BJ (cell line): ENCODE data around the gene AP1G2. TPM values are rescaled to one million over a fixed set of nuclear protein-coding genes. Genes with fewer than 3 reads are reported as not detected.

Source experiments
- CTCF ChIA-PET: fragments of 350-600 bp; formaldehyde crosslinking; extraction: SDS; loops from one replicate; lab custom pipeline; 2021; ENCODE audit warnings: antibody characterized with exemption, inconsistent platforms; lab: Yijun Ruan, JAX
- POLR2A ChIA-PET: fragments of 300-600 bp; sonication (Branson Sonifier 250); formaldehyde crosslinking; extraction: SDS; loops from one replicate; lab custom pipeline; 2021; ENCODE audit warnings: antibody characterized with exemption; lab: Charles Lee
- DNase-seq: peaks from one replicate; pipeline ENCODE4 v3.0.0-alpha.2; 2011; ENCODE audit warnings: low read depth
- H3K27me3 ChIP-seq: 2 replicates; pipeline ENCODE4 v1.6.0; 2011; ENCODE audit warnings: low read length; ENCODE audit not compliant: control insufficient read depth, insufficient read depth
- H3K36me3 ChIP-seq: 2 replicates; pipeline ENCODE4 v1.5.1; 2011; ENCODE audit warnings: low read length; ENCODE audit not compliant: control insufficient read depth, insufficient read depth
- H3K4me3 ChIP-seq: 2 replicates; pipeline ENCODE4 v1.5.1; 2011; ENCODE audit warnings: low read depth, mild to moderate bottlenecking, control low read depth, low read length
- polyA plus RNA-seq: library from polyadenylated mRNA; depleted of rRNA; stranded (reverse); fragments of >200 nt; gene quantifications from 2 replicates; pipeline ENCODE4 v1.2.3, GENCODE V29; 2011
- TF ChIP-seq, protein P1 (sequence below): IDR thresholded peaks from 2 replicates; pipeline ENCODE4 v1.5.1; 2011; ENCODE audit warnings: low read depth, mild to moderate bottlenecking, control low read depth, inconsistent platforms, low read length, moderate library complexity; ENCODE audit not compliant: insufficient read depth

The AP1G2 gene
- polyA plus RNA-seq, 1 experiment: 54.5 TPM

GRCh38 chr14:23578560-23579310 lies 11.1 kb upstream of the AP1G2 start, which contains the start of gene JPH4:
Gene JPH4 (minus strand): TSS chr14:23578790. CDS start chr14:23577453, 1,337 bp downstream.
- DNase-seq: no peak
- CTCF ChIA-PET: interaction anchor here (0.9 kb wide), 1 partner anchor 10 kb away, joined by 3 read pairs; no protein-coding TSS in a partner anchor
- Histone ChIP-seq H3K27me3 (peaks cover 18% of the 10 kb centered on the region), H3K36me3 (no peaks in the 10 kb centered on the region), H3K4me3 (no peak within 1 kb of the TSS)
- POLR2A ChIA-PET: interaction anchor here (0.5 kb wide), 1 partner anchor 329 kb away, joined by 5 read pairs; no protein-coding TSS in a partner anchor
- TF ChIP-seq, protein P1, sequence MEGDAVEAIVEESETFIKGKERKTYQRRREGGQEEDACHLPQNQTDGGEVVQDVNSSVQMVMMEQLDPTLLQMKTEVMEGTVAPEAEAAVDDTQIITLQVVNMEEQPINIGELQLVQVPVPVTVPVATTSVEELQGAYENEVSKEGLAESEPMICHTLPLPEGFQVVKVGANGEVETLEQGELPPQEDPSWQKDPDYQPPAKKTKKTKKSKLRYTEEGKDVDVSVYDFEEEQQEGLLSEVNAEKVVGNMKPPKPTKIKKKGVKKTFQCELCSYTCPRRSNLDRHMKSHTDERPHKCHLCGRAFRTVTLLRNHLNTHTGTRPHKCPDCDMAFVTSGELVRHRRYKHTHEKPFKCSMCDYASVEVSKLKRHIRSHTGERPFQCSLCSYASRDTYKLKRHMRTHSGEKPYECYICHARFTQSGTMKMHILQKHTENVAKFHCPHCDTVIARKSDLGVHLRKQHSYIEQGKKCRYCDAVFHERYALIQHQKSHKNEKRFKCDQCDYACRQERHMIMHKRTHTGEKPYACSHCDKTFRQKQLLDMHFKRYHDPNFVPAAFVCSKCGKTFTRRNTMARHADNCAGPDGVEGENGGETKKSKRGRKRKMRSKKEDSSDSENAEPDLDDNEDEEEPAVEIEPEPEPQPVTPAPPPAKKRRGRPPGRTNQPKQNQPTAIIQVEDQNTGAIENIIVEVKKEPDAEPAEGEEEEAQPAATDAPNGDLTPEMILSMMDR: no peak

- TF ChIP-seq, protein P1: no peak
- ChIA-PET CTCF (interaction anchor here (0.9 kb wide), 1 partner anchor 11 kb away, joined by 3 read pairs; no protein-coding TSS in a partner anchor), POLR2A (no interaction called here)
- H3K27me3 ChIP-seq: peaks cover 23% of the 10 kb centered on the region
- H3K4me3 ChIP-seq: no peak overlapping the region
- DNase-seq: no peak
- no peaks in the 10 kb centered on the region for H3K36me3 ChIP-seq
Observed at GRCh38 chr14:23577710-23578392, 10.3 kb upstream of the AP1G2 start.

DNA sequence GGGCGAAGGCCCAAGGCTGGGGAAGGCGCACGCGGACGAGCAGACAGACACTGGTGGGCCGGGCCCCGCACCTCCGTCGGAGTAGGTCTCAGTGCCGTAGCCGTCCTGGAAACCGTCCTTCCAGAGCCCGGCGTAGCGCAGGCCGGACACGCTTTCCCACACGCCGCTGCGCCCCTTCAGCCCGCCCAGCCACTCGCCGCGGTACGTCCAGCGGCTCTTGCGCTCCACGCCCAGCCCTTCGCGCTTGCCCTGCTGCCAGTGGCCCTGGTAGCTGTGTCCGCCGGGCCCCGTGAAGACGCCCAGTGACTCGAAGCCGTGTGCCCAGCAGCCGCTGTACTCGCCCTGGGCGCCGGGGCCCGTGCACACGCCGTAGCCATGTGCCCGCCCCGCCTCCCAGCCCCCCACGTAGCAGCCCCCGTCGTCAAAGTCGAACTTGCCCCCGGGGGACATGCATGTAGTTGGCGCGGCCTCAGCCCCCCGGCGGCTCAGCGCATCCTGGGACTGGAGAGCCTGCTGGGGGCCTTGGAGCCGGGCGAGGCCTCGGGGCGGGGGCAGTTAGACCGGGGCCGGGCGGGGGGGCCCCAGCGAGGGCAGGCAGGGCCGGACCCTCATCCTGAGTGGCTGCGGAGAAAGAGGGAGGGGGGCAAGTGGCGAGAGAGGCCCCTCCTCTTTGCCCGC lies 9.6 kb upstream of the AP1G2 start:
- ChIA-PET CTCF (no interaction called here), POLR2A (no interaction called here)
- Histone ChIP-seq H3K4me3 (no peak overlapping the region), H3K36me3 (no peaks in the 10 kb centered on the region), H3K27me3 (peaks cover 26% of the 10 kb centered on the region)
- TF ChIP-seq, protein P1: no peak
- no peak for DNase-seq

DNA sequence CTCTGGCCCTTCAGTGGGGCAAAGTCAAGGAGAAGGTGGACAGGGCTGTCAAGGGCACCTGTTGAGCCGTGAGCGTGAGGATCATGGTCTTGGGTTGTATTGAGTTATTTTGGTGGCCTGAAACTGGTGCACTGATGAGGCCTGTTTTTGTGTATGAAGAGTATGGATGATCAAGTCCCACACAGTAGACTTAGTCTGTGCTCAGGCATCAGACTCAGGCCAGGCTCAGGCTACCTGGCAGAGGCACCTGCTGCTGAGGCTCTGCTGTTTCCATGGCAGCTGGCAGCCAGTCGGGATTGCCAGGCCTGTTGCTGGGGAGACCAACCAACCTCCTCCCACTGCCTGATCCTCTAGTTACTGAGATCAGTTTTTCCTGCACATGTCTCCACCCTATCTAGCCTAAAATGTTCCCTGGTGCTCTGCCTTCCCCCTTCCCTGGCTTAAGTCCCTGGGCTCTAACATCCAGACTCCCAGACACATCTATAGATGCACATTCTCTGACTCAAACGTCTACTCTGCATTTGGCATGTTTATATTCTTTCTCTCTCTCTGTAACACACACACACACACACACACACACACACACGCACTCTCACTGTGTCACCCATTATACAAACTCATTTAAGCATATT lies 5.9 kb upstream of the AP1G2 start:
- peaks cover 22% of the 10 kb centered on the region for H3K27me3 ChIP-seq
- TF ChIP-seq, protein P1: no peak
- ChIA-PET POLR2A (no interaction called here), CTCF (no interaction called here)
- no peak for DNase-seq
- no peaks in the 10 kb centered on the region for H3K36me3 ChIP-seq
- H3K4me3 ChIP-seq: no peak overlapping the region
